HCT116 (cell line): ENCODE data around the gene RCOR3.

Source experiments
- ATF3 ChIP-seq: IDR thresholded peaks from 2 replicates; pipeline ENCODE4 v1.6.1; 2012
- CBX3 ChIP-seq: IDR thresholded peaks from 2 replicates; pipeline ENCODE4 v1.6.1; 2012; ENCODE audit warnings: low read depth
- CTCF ChIP-seq, 3 experiments: fragments of 200-600 bp in 1 of 3; sonication (generic) in 1 of 3; IDR thresholded peaks in 2 of 3; conservative IDR thresholded peaks in 1 of 3; 2 replicates each; pipeline ENCODE4 v1.5.1; 2012 to 2017; ENCODE audit warnings: low read depth in 2 of 3, low read length in 2 of 3, antibody characterized with exemption in 1 of 3, borderline replicate concordance in 1 of 3, control low read depth in 1 of 3, mild to moderate bottlenecking in 1 of 3, mixed read lengths in 1 of 3, mixed run types in 1 of 3, moderate library complexity in 1 of 3; ENCODE audit not compliant: insufficient read depth in 1 of 3
- ELF1 ChIP-seq: IDR thresholded peaks from 2 replicates; pipeline ENCODE4 v1.6.1; 2012; ENCODE audit warnings: low read depth, borderline replicate concordance
- EZH2 ChIP-seq: fragments of 200-600 bp; sonication (generic); IDR thresholded peaks from 2 replicates; pipeline ENCODE4 v1.6.1; 2017; ENCODE audit warnings: antibody characterized with exemption, mixed run types
- JUND ChIP-seq: IDR thresholded peaks from 2 replicates; pipeline ENCODE4 v1.6.1; 2012
- POLR2A ChIP-seq: IDR thresholded peaks from 2 replicates; pipeline ENCODE4 v1.7.0; 2011; ENCODE audit warnings: borderline replicate concordance; ENCODE audit not compliant: insufficient read depth, insufficient read length; ENCODE audit errors: extremely low read depth
- POLR2AphosphoS5 ChIP-seq: IDR thresholded peaks from 2 replicates; pipeline ENCODE4 v1.6.1; 2011; ENCODE audit warnings: mild to moderate bottlenecking, low read depth, low read length, moderate library complexity
- RAD21 ChIP-seq: IDR thresholded peaks from 2 replicates; pipeline ENCODE4 v1.6.1; 2012; ENCODE audit warnings: low read depth, mild to moderate bottlenecking
- REST ChIP-seq: IDR thresholded peaks from 2 replicates; pipeline ENCODE4 v1.6.1; 2012; ENCODE audit warnings: low read depth
- SP1 ChIP-seq: IDR thresholded peaks from 2 replicates; pipeline ENCODE4 v1.6.1; 2012; ENCODE audit warnings: low read depth
- TCF7L2 ChIP-seq: IDR thresholded peaks from 2 replicates; pipeline ENCODE4 v1.7.0; 2011; ENCODE audit warnings: borderline replicate concordance, inconsistent platforms; ENCODE audit not compliant: insufficient read depth, insufficient read length; ENCODE audit errors: extremely low read depth
- ZFX ChIP-seq: fragments of 450-650 bp; IDR thresholded peaks from 2 replicates; pipeline ENCODE4 v1.6.1; 2017
- ZNF274 ChIP-seq: fragments of 200-500 bp; sonication (Bioruptor generic); IDR thresholded peaks from 2 replicates; pipeline ENCODE4 v1.6.1; 2014; ENCODE audit warnings: mild to moderate bottlenecking, low read depth, low read length, inconsistent platforms

- TF ChIP-seq CTCF (IDR thresholded peaks at IDR 0.05 in 2 of 3, conservative IDR thresholded peaks at IDR 0.05 in 1 of 3; ENCODE audit: borderline replicate concordance in 1 of 3, insufficient read depth in 1 of 3, low read depth in 2 of 3, low read length in 2 of 3) (no peak), RAD21 (no peak), ELF1 (no peak), POLR2AphosphoS5 (no peak), EZH2 (no peak), ATF3 (no peak), JUND (no peak), TCF7L2 (no peak), ZFX (no peak), CBX3 (no peak), SP1 (no peak), POLR2A (no peak), REST (no peak), ZNF274 (no peak)
These were observed 71.2 kb downstream of the RCOR3 start for GRCh38 chr1:211330282-211330936.
